Smooth muscle cell (in vitro differentiated cells): ENCODE results near the gene EML5. TPM values are rescaled to one million over a fixed set of nuclear protein-coding genes. Genes with fewer than 3 reads are reported as not detected.

Source experiments
- DNase-seq: peaks from one replicate; lab custom pipeline; 2025; ENCODE audit not compliant: unreplicated experiment; lab: John Stamatoyannopoulos, UW
- H2AFZ ChIP-seq: fragments of 200-600 bp; sonication (generic); 2 replicates; pipeline ENCODE4 v1.6.0; 2016; ENCODE audit warnings: antibody characterized with exemption, low read depth, mild to moderate bottlenecking
- H3F3A ChIP-seq: fragments of 200-600 bp; sonication (generic); 2 replicates; pipeline ENCODE4 v1.6.0; 2017; ENCODE audit warnings: antibody characterized with exemption, low read depth
- H3K27ac ChIP-seq: fragments of 200-600 bp; sonication (generic); 2 replicates; pipeline ENCODE4 v1.5.1; 2016; ENCODE audit warnings: low read depth, mild to moderate bottlenecking
- H3K27me3 ChIP-seq: fragments of 200-600 bp; sonication (generic); 2 replicates; pipeline ENCODE4 v1.6.1; 2016; ENCODE audit warnings: low read depth, mild to moderate bottlenecking
- H3K36me3 ChIP-seq: fragments of 200-600 bp; sonication (generic); 2 replicates; pipeline ENCODE4 v1.5.1; 2016; ENCODE audit warnings: low read depth
- H3K4me1 ChIP-seq: fragments of 200-600 bp; sonication (generic); 2 replicates; pipeline ENCODE4 v1.5.1; 2016; ENCODE audit warnings: low read depth
- H3K4me2 ChIP-seq: fragments of 200-600 bp; sonication (generic); 2 replicates; pipeline ENCODE4 v1.6.0; 2016; ENCODE audit warnings: mild to moderate bottlenecking
- H3K4me3 ChIP-seq: fragments of 200-600 bp; sonication (generic); 2 replicates; pipeline ENCODE4 v1.5.1; 2016; ENCODE audit warnings: mild to moderate bottlenecking
- H3K79me2 ChIP-seq: fragments of 200-600 bp; sonication (generic); 2 replicates; pipeline ENCODE4 v1.6.0; 2016; ENCODE audit warnings: low read depth, mild to moderate bottlenecking
- H3K9ac ChIP-seq: fragments of 200-600 bp; sonication (generic); 2 replicates; pipeline ENCODE4 v1.6.0; 2016; ENCODE audit warnings: low read depth
- H3K9me3 ChIP-seq: fragments of 200-600 bp; sonication (generic); replicated peaks from 2 replicates; pipeline ENCODE4 v1.5.1; 2016; ENCODE audit warnings: low read depth
- H4K20me1 ChIP-seq: fragments of 200-600 bp; sonication (generic); 2 replicates; pipeline ENCODE4 v1.6.0; 2016; ENCODE audit warnings: low read depth
- CTCF ChIP-seq: fragments of 200-600 bp; sonication (generic); IDR thresholded peaks from 2 replicates; pipeline ENCODE4 v1.5.1; 2017; ENCODE audit warnings: borderline replicate concordance, mild to moderate bottlenecking, antibody characterized with exemption; ENCODE audit not compliant: insufficient read depth, poor library complexity, severe bottlenecking
- WGBS: methylation state at CpG from one replicate; pipeline ENCODE4 v1.1.7; 2016; ENCODE audit warnings: low lambda C conversion rate; 5-methylcytosine and 5-hydroxymethylcytosine counted together
- polyA plus RNA-seq: library from polyadenylated mRNA; unstranded; fragments of >200 nt; fragmentation: Nextera tagmentation; extraction: Ambion mirVana; gene quantifications from 2 replicates; pipeline ENCODE4 v1.2.1, GENCODE V29; 2016
- total RNA-seq: library from RNA; depleted of rRNA; stranded (reverse); fragments of >200 nt; gene quantifications from 2 replicates; pipeline ENCODE4 v1.2.3, GENCODE V29; 2014

EML5 gene
- total and polyA plus RNA-seq, 2 experiments from 2014 or later = 0.31 TPM; not detected in 1

GRCh38 chr14:88840926-88841325 is 48.2 kb upstream of the EML5 start:
- Histone ChIP-seq H3K36me3 (no peaks in the 10 kb centered on the region), H2AFZ (no peak overlapping the region), H3K27ac (no peak overlapping the region), H3K4me3 (no peak overlapping the region), H3K9me3 (no peaks in the 10 kb centered on the region), H3K4me2 (no peak overlapping the region), H4K20me1 (no peaks in the 10 kb centered on the region), H3K9ac (no peak overlapping the region), H3K27me3 (no peaks in the 10 kb centered on the region), H3K79me2 (no peaks in the 10 kb centered on the region), H3K4me1 (peaks cover 4% of the 10 kb centered on the region), H3F3A (no peaks in the 10 kb centered on the region)
- TF ChIP-seq CTCF = no peak
- WGBS = 91% methylated on average over 5 of the region's 5 CpGs
- DNase-seq = no peak

GRCh38 chr14:88838015-88838414 is 45.3 kb upstream of the EML5 start:
- Histone ChIP-seq H3K4me1 (peaks cover 4% of the 10 kb centered on the region), H3K9ac (no peak overlapping the region), H3K4me2 (no peak overlapping the region), H3K27me3 (no peaks in the 10 kb centered on the region), H4K20me1 (no peaks in the 10 kb centered on the region), H2AFZ (no peak overlapping the region), H3K79me2 (peaks cover 6% of the 10 kb centered on the region), H3K27ac (no peak overlapping the region), H3F3A (no peaks in the 10 kb centered on the region), H3K36me3 (no peaks in the 10 kb centered on the region), H3K4me3 (no peak overlapping the region), H3K9me3 (no peaks in the 10 kb centered on the region)
- DNase-seq = no peak
- TF ChIP-seq CTCF = no peak
- WGBS = 89% methylated on average over 3 of the region's 3 CpGs

GRCh38 chr14:88837495-88837894 is 44.7 kb upstream of the EML5 start:
- no peak overlapping the region for H3K9ac ChIP-seq

More at GRCh38 chr14:88837495-88837894, 44.7 kb upstream of the EML5 start:
- Histone ChIP-seq H3K4me1 (peaks cover 4% of the 10 kb centered on the region), H3K36me3 (no peaks in the 10 kb centered on the region), H3K4me2 (no peak overlapping the region), H3K9me3 (no peaks in the 10 kb centered on the region), H3K27ac (no peak overlapping the region), H3F3A (no peaks in the 10 kb centered on the region), H3K27me3 (no peaks in the 10 kb centered on the region), H3K79me2 (peaks cover 10% of the 10 kb centered on the region), H3K4me3 (no peak overlapping the region), H2AFZ (no peak overlapping the region), H4K20me1 (peaks cover 4% of the 10 kb centered on the region)
- no peak for DNase-seq
- no peak for TF ChIP-seq CTCF
- WGBS = 100% methylated on average over 1 of the region's 1 CpG
